NCI-H2029 (cell line): ENCODE data around the gene FAR2.
A peak's percentile ranks its signal among the peaks of the same experiment; 100 is the strongest.
"Not testable (repeated sequence)": the region's sequence is repeated elsewhere in the genome, so short reads cannot be mapped to it uniquely, and the experiment has no call there.

ENCODE experiments used
- DNase-seq: peaks from one replicate; lab custom pipeline; 2025; lab: John Stamatoyannopoulos, UW

FAR2 gene

GRCh38 chr12:29152981-29153630 lies 4.0 kb downstream of the FAR2 start:
- DNase-seq, result peak; percentile 6

- DNase-seq, result no peak
Measured at GRCh38 chr12:29155079-29155478, 6.0 kb downstream of the FAR2 start.

DNA sequence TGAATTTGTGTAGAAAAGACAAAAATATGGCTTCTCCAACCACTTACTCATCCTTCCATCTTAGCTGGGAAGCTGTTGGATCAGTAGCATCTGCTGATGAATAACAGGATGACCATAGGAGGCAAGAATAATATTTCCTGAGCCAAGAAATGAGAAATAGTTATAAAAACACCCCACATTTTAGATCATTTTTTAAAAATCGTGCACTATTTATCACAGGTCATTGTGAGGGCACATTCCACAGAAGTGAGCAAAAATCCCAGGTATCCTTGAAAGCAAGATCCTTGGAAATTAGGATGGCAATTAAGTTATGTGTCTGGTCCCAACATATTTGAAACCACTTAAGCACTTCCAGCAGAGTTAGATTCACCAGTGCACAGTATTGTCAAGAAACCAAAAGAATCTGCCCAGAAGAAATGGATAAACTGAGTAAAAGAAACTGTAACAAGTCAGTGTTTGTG lies 8.4 kb downstream of the FAR2 start:
- DNase-seq, result no peak

DNA sequence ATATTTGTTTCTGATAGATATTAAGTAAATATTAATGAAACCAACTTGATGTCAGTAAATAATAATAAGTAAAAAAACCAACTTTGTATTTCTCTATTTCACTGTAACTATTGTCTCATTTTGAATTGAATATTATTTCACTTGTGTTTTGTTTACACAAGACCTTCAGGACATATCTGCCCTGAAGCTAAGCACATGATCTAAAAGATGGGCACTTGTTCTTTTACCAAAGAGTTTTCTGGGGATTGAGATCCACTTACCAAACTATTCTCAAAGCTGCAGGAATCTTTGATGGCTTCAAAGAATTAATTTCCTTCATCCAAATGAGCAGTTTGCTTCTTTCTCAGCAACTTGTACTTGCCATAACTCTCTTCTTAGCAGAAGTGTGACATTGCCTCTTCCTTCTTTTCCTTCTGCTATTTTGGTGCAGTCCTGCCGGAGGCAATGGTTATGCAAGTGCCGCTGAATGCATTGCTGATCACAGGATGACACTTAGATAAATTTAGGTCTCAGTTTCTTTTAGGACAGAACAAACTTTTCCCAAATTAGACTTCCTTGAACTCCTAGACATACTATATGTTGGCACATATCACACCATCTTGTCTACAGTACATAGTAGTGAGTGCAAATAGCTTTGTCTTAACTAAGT lies 9.2 kb downstream of the FAR2 start:
- DNase-seq, result no peak

GRCh38 chr12:29159661-29160060 lies 10.6 kb downstream of the FAR2 start:
- no peak for DNase-seq

DNA sequence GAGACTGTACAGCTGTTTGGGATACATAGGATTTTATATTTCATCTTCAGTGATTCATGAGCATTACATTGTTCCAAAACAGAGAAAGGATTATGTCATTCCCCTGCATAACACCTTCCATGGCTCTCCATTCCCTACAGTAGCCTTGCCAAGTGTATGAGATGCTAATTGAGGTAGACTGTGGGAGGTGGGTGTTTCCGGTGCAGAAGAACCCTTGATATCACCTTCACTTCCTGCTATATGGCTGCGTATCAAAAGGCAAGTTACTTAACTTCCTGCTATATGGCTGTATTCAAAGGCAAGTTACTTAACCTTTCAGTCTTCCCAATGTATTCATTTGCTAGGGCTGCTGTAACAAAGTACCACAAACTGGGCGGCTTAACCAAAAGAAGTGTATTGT lies 11.2 kb downstream of the FAR2 start:
- peak; percentile 23 for DNase-seq

DNA sequence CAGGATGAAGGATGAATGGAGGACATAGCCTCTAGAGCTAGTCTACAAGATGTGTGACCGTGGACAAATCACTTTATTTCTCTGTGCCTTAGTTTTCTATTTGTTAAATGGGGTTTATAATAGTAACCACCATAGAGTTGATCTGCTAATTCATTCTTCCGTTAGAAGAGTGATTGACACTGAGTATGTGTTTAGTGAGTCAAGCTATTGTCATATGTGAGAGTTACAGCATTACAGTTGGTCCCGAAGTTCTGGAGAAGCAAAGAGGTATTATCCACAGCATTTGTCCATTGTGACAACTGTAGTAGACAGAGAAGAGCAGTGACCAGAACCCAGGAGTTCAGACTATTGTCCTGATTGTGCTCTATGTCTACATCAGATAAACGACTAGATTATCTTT lies 14.1 kb downstream of the FAR2 start:
- no peak for DNase-seq

DNA sequence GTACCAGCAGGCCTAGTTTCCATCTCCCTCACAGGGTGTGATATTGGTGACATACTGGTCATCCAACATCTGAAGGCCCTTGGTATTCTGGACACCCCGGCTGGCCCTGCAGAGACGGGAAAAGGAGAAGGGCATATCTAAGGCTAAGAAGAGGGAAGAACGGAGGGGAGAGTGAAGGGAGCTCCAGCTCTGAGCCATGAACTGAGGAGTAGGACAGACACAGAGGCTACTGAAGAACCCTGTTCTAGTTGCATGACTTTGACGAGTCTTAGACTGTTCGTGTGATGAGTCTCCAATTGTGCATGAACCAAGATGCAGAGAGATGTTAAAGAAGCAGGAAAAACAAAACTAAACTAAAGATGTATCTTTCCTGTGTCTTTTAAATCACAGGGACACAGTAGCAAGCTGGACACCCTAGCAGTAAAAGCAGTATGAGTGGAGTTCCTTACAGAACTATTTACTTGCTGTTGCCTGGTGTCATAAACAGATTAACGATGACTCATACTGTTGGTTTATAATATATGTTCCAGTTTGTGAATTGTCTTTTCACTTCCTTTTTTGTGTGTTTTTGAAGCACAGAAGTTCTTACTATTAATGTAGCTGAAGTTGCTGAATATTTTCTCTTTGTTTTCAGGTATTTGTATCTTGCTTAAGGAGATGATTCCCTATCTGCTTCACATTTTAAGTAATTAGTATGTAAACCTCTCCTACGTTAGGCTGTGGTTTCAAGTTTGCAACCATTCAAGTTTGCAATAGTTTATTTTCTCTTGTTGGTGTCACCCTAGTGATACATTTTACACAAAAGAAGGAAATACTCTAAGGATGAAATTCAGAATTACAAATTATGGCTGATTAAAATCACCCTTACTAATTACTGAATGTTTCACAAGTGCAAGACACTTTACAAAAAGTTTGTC lies 15.7 kb downstream of the FAR2 start:
- DNase-seq, result peak; percentile 3

DNA sequence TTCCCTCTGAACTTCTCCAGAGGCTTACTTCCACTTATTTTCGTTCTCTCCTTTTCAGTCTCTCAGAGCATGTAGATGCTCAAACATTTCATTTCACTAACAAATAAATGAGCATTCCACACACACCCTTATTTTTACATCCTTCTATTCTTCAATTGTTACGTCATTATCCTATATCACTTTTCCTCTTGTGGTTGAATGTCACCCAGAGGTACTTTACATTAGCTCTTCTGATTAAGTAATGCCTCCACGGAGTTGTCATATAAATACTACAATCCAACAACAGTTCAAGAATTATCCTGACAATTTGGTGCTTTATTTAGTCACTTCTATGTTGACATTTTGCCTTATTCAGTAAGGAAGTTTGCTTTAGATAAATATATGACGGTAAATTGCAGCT lies 18.4 kb downstream of the FAR2 start:
- no peak for DNase-seq

DNA sequence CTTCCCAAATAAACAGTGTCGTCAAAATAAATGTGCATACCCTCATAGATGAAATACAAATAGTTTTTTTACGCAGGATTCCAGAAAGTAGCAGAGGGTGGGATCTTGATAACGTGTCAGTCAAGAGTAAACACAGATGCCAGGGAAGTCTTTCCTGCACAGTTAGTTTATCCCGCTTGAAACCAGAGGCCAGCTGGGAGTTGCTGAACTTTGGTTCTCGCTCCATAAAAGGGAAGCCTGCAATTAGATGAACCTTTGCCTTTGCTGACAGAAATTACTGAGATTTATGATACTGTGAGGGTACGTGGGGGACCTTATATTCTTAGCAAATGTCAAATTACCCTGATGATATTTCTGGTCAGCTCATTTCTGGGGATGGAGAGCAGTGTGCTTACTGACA lies 18.9 kb downstream of the FAR2 start:
- DNase-seq, result no peak

GRCh38 chr12:29169978-29170377 lies 20.9 kb downstream of the FAR2 start:
- DNase-seq, result not testable (repeated sequence)

GRCh38 chr12:29170478-29171084 lies 21.5 kb downstream of the FAR2 start:
- not testable (repeated sequence) for DNase-seq

DNA sequence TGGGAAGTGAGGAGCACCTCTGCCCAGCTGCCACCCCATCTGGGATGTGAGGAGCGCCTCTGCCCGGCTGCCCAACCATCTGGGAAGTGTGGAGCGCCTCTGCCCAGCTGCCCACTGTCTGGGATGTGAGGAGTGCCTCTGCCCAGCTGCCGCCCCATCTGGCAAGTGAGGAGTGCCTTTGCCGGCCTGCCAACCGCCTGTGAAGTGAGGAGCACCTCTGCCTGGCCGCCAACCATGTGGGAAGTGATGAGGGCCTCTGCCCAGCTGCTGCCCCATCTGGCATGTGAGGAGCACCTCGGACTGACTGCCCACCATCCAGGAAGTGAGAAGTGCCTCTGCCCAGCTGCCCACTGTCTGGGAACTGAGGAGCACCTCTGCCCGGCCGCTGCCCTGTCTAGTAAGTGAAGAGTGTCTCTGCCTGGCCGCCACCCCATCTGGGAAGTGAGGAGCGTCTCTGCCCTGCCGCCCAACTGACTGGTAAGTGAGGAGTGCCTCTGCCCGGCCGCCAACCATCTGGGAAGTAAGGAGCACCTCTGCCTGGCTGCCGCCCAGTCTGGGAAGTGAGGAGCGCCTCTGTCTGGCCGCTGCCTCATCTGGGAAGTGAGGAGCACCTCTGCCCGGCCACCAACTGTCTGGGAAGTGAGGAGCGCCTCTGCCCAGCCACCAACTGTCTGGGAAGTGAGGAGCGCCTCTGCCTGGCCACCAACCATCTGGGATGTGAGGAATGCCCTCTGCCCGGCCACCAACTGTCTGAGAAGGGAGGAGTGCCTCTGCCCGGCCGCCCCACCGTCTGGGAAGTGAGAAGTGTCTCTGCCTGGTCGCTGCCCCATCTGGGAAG lies 22.6 kb downstream of the FAR2 start:
- no peak for DNase-seq

DNA sequence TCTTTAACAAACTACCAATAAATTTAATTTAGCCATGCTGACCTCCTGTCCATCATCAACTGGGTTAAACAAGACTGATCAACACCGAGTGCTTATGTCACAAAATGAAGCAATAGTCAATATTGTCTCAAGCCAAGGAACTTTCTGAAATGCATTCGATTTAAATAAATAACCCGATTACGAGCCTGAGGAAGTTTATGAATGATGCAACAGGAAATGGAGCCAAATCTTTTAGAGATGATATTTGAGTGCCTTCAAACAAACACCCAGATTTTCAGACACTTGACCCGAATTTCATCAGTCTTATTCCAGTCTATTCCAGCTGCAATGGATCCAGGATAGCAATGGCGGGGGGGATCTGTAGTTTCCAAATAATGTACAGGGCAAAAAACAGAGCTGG lies 27.9 kb downstream of the FAR2 start:
- no peak for DNase-seq

- not testable (repeated sequence) for DNase-seq
Measured at GRCh38 chr12:29182247-29182646, 33.2 kb downstream of the FAR2 start.

DNA sequence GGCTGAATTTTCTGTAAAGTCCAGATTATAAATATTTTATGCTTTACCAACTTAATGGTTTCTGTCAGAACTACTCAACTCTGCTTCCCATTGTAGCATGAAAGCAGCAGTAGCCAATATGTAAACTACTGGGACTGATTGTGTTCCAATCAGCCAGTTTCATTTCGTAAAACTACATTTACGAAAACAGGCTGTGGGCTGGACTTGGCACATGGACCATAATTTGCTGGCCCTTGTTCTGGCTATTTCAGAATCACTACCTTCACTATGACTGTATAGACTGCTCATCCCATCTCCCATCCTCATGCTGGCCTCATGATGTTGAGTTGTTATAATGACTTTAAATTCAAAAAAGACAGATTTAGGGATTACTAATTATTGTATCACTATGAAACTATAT lies 38.7 kb downstream of the FAR2 start:
- DNase-seq, result no peak

DNA sequence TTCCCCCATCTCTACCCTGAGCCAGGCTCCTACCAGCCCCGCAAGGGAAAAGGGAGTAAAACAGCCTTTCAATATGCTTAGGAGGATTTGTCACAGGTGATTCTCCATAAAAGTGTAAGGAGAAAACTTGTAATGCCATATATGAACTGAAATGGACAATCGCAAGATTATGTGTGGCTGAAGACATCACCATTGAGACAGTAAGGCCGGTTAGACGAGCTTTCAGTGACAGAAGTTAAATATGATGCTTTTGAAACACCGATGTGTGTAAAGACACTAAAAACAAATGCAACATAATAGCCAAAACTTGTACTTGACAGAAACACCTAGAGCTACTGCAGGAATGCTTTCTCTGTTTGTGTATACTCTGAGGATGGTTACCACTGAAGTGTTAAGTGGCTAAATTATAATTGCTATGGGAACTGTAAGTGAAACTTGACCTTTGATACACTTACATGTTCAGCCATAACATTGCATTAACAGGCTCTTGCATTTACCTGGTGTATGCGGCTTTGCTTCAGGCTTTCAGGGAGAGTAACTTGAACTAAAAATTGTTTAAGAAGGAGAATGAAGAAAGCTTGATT lies 42.3 kb downstream of the FAR2 start:
- DNase-seq, result no peak

- no peak for DNase-seq
Measured at GRCh38 chr12:29198901-29199300, 49.8 kb downstream of the FAR2 start.

DNA sequence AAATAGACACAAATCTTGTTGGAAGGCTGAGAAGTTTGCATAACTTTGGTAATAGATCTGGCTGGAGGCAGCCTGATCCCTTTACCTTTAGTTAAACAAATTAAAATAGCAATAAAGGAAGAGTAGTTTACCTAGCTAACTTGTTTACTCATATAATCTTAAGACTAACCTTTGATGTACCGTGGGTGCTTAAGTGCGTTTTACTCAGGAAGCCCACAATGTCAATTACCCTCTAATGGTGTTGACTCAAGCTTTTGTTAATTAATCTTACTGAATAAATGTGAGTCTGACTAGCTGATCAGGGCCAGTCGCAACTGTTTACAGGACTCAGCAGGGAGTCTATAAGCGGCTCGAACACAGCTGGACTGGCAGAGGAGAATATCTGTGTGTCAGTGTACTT lies 51.5 kb downstream of the FAR2 start:
- no peak for DNase-seq

DNA sequence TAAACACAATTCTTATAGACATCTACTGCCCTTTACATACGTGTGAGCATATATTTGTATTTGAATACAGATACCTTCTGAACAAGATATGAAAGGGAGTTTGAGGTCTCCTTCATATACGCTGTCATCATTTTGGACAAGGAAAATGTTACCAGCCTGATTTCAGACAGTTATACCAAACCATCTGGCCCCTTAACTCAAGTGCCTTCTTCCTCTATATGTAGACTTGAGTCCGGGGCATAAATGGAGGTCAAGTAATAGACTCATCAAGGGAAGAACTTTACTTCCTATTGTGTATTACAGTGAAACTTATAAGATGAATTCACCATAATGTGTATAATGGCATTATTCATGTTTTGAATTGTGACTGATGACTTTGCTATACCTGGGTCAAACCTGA lies 52.2 kb downstream of the FAR2 start:
- no peak for DNase-seq

- no peak for DNase-seq
Measured at GRCh38 chr12:29201746-29202145, 52.7 kb downstream of the FAR2 start.
